GM21576 (cell line): Measurements from ENCODE around the gene WWP2.

Source experiments
- ATAC-seq: cut with Tn5 transposase; IDR thresholded peaks from one replicate; pipeline ENCODE4 v1.9.1; 2021; ENCODE audit warnings: mild to moderate bottlenecking, moderate library complexity; ENCODE audit not compliant: unreplicated experiment

Gene WWP2

DNA sequence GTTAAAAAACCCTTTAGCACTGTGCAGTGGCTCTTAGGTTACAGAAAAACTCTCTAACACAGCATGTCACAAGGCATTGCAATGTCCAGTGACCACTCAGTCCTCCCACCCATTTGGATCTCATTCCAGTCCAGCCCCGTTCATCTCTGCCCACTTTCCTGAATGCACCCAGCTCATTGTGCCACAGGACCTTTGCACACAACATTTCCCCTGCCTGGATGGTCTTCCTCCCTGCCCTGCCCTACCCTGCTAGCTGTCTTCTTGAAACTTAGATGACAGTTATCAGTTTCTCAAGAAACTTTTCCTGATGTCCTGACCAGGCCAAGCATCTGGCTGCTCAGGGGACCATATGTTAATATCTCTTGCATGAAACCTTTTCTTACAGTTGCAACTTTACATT is 67.2 kb downstream of the WWP2 start:
- ATAC-seq, result no peak

DNA sequence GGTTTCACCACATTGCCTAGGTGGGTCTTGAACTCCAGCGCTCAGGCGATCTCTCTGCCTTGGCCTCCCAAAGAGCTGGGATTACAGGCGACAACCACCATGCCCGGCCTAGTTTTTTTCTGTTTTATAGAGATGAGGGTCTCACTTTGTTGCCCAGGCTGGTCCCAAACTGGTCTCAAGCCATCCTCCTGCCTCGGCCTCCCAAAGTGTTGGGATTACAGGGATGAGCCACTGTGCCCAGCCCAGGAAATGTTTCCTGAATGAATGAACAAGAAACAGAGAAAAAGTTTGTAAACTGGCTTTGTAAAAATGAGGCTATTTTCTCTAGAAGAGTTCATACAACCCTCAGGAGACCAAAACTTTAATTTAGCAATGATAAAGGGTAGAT is 68.0 kb downstream of the WWP2 start:
- no peak for ATAC-seq

DNA sequence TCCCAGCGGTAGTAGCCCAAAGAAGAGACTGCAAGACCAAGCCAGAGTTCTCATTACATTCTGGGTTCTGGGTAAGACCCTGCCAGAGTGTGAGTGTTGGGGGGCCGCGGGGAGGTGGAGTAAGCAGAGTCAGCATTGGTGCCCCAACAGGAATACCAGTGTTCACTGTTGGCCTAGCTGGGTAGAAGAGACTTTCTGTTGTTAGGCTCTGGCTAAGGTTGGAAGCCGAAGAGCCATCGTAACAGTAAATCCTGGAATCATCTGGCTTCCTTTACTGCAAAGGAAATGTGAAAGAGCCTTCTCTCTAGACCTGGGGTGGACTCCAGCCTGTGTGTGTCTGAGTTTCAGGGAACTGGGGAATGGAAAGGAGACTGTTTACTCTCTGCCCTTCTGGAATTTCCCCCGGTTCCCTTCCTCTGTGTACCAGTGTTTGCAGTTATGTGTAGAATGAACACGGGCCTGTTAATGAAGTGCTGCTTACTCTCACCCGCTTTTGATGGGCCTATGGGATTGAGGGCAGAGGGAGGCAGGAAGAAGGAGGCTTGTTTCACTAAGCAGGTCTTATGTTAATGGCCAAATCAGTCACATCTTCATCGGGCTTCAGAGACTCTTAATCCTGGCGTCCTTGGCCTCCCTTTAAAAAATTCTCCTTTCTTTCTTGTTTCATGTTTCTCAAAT is 68.5 kb downstream of the WWP2 start:
- ATAC-seq, result no peak

DNA sequence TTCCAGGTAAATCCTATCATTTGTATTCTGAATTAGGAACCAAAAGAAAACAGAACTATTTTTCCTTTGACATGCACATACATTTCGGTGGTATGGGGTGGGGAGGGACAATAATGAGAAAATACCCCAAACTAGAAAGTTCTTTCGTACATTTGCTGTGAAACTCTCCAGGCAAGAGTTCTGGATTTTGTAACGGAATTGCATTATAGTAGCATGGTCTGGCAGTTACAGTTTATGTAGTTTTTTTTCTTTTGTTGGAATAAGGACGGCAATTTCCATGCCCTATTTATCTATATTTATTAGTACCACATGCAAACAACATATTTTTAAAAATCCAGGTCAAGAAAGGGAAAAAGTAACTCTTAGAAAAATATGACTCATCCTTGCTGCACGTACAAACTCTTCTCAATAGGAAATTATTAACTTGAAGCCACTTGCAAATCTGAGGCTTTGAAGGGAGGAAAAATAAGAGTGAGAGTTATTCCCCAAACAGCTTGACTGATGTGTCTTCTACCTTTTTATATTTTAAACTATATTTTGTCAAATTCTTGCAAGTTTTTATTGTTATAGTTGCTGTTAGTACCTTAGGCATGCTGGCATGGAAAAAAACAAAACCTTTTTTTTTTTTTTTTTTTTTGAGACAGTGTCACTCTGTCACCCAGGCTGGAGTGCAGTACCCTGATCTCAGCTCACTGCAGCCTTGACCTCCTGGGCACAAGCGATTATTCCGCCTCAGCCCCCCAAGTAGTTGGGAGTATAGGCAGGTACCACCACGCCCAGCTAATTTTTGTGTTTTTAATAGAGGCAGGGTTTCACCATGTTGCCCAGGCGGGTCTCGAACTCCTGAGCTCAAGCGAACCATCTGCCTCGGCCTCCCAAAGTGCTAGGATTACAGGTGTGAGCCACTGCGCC is 69.3 kb downstream of the WWP2 start:
- ATAC-seq, result no peak

DNA sequence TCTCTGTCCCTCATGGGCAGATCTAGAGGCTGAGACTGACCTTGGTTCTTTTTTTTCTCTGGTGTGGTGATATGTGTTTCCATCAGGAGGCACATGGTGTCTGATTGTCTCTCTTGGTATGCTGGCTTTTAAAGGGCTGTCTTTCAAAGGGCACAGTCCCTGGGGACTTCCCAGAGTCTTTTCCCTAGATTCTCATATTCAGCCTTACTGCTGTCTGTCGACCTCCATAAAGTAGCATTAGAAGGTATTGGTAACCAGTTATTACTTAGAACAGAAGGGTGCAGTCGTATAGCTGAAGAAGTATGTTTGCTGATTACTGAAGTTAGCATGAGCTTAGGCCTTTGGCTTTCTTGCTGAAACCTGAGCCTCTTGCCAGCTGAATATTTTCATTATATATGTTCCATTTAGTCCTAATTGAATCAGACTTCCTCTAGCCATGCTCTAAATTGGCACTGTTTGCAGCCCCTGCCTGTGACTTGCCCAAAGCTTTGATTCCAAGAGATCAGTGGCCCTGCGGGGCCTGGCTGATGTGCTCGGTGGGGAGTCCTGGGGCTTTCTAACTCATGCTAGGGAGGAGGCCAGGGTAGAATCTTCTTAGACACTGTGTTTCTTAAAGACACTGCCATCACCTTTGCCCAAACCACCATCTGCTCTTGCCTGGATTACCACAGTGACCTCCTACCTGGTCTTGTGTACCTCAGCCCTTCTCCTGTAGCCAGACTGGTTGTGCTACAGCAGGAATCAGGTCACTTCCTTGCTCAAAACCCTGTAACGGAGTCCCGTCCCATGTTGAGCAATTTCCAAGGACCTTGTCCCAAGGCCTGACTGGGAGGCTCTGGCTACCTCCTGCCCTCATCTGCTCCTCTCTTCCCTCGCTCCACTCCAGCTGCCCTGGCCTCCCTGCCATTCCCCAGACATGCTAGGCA is 71.5 kb downstream of the WWP2 start:
- no peak for ATAC-seq

DNA sequence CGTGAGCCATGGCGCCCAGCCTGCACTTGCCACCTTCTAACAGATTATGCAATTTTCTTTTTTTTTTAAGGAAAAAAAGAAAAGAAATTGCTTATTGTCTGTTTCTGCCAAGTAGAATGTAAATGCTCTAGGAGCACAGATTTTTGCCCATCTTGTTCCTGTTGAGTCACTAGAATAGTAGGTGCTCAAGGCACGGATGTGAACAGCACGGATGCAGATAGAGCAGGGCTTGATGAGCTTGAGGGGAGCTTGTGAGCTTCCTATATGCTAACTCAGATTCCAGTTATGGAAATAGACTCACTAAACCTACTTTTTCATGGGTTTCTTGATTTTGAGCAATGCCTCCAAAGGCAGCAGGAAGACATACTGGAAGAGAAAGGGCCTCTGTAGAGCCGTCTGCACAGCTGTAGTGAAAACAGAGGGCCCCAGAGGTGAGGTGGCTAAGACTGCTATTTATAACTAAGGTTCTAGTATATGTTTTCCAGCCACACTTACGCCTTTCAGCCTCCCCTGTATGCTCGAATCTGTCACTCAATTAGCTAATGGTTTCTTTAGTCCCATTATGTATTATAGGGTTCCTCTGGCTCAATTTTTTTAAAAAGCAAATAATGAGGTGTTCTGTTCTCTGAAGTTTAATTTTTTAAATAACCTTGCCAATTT is 72.8 kb downstream of the WWP2 start:
- no peak for ATAC-seq

DNA sequence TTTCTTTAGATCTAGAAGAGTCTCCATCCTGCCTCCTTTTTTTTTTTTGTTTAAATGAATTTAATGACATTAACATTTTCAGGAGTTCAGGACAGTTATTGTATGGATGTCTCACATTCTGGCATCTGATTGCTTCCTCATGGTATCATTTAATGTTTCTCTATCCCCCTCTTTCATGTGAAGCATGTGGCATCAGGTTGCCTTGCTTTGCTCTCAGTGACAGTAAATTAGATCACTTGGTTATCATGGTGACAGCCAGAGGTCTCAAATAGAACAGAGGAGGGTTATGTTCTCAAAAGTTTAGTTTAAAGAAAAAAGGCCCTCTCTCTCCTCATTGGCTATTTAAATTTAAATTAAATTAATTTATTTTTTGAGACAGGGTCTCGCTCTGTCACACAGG is 74.1 kb downstream of the WWP2 start:
- ATAC-seq, result no peak

DNA sequence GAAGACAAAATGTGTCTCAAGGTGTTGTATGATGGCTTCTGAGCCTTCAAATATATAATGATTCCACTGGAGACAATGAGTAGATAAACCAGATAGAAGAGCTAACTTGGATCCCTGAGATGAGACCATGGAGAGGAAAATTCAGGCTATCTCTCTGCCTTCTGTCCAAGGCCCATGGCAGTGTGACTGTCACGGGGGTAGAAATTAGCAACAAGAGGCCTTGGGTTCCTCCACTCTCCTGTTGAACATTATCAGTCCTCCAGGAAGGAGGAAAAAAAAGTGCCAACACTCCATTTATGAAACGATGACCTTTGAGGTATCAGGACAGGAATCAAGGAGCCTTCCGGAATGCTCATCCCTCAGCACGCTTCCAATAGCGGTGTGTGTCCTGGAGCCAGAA is 75.2 kb downstream of the WWP2 start:
- no peak for ATAC-seq

DNA sequence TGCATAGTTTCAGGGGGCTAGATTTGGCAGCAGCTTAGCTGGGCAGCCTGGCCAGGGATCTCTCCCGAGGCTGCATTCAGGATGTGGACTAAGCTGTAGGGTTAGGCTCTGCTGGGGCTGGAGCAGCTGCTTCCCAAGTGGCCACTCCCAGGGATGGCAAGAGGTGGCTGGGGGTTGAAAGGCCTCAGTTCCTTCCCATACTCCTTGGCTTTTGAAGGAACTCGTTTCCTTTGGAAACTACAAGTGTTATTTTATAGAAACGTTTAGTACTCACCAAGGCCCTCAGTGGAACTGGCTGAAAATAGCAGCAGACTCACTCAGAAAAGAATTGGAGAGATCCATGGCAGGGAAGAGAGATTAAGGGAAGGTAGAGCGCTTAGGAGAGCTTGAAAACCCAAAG is 76.4 kb downstream of the WWP2 start:
- ATAC-seq, result no peak

DNA sequence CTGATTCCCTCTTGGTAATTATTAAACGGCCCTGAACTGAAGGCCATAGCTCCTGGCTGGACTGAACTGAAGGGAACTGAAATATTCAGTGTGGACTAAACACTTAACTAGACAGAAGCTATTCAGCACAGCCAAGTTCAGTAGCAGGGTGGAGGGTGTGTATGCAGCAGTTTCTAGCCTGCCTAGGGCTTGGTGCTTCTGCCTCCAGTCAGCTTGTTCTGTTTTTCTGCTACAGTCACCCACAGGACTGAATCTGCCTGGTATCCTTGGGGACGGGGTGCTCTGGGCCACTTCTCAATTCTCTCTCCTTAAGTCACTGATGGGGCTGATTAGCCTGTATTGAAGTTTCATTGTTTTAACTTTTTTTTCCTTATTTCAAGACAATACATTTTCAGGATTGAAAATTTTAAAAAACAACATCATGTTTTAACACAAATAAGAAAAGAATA is 77.1 kb downstream of the WWP2 start:
- no peak for ATAC-seq

DNA sequence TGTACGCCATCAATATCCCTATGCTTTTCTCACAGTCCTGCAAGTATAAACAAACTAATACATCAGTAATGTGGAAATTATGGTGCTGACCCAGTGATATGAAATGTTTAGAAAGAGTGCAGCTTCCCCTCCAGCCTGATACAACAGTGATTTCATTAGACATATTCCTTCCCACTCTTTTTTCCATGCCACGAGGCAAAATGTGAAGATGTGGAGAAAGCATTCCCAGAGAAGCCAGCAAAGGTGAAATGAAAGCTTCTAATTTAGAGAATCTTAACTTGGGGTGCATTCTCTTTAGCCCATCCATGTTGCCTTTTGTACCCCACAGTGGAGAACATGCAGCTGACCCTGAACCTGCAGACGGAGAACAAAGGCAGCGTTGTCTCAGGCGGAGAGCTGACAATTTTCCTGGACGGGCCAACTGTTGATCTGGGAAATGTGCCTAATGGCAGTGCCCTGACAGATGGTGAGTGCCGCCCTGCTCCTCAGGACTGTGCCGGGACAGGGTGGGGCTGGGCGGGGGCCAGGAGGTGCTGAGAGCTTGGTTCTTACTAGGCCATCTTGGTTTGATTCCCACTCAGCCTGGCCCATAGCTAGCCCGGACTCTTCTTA is 77.8 kb downstream of the WWP2 start:
- no peak for ATAC-seq

DNA sequence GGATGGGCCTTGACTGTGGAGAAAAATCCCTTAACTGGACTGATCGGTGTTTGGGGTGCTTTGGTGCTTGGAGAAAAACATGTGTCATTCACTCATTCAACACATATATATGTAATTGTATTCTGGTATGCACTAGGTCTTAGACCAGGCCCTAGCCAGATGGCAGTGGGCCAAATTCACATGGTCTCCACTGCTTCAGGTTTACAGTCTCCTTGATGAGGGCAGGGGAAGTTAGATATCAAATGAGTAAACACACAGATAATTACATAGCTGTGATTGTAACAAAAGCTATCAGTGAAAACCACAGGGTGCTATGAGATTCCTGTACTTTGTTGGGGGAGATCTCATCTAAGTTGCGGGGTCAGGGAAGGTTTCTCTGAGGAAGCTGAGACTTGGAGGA is 78.8 kb downstream of the WWP2 start:
- ATAC-seq, result no peak

DNA sequence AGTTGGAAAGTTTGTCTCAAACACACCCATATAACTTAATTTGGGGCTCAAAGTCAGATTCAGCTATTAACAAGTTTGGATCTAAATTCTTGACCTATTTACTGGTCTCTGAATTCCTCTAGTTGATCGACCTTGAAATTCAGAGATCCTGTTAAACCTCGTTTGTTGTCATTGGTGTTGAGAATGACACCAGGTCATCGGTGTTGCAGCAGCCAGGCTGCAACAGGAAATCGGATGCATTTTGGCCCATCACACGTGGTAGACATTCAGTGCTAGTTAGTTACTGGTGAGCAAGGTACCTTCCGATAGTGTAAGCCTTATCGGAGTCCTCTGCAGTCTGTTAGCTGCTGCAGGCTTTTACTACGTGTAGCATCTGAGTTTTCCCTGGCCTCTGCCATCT is 82.3 kb downstream of the WWP2 start:
- no peak for ATAC-seq

DNA sequence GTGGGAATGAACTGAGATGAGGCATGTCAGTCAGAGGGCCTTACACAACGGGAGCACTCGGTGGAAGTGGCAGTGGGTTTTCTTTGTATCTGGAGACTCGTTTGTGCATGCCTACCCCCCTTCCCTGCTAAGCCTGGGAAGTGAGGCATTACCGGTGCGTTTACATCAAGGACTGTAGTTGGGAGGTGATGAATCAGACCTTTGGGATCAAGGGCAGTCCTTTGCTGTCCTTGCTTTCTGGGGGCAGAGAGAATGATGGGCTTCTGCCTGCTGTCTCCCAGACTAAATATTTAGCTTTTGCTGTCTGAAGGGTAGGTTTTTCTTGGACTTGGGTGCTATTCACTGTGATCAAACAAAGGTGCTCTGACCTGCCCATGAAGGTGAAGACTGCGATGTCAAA is 83.0 kb downstream of the WWP2 start:
- no peak for ATAC-seq

DNA sequence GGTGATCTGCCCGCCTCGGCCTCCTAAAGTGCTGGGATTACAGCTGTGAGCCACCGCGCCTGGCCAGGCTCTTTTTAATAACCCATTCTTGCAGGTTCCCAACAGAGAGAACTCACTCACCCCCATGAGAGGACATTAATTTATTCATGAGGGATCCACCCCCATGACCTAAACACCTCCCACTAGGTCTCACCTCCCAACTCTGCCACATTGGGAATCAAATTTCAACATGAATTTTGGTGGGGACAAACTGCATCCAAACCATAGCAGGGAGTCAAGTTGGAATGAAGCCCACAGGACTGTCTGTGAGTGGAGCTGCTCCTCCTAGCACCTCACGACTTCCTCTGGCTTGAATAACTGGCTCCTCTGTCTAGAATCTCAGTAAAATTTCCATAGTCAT is 85.5 kb downstream of the WWP2 start:
- ATAC-seq, result no peak

DNA sequence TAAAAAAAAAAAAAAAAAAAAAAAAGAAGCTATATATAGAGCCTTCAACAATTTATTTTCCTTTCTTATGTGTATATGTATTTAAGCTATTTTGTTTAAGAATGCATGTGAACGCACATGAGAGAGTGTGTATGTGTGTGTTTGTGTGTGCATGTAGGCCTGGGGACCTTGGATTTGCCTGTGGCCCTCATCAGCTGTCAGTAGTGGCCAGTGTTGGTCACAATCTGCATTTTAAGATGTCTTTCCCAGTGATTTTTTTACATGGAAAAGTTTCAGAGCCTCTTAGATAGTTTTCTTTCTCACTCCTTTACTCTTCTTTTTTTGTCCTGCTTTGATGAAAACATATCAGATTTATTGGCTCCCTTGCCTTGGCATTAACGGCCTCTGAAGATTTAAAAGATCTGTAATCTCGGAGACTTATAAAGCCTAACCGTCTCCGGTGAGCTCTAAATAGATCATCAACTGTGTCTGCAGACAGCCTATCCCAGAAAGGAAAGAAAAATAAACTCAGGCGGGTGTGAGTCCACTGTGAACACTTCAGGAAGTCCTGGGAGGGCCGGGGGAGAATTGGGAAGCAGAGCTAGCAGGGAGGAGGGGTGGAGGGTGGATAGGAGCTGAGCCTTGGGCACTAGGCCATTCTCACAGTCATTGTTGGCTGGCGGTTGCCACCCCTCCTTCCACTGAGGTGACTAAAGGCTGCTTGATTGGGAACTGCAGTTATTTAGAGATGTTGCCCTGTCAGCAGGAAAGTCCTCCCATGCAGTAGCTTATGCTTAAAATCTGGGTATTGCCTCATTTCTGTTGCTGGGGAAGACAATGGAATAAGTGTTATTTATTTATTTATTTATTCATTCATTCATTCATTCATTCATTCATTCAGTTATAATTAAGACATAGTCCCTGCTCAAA is 86.8 kb downstream of the WWP2 start:
- no peak for ATAC-seq

DNA sequence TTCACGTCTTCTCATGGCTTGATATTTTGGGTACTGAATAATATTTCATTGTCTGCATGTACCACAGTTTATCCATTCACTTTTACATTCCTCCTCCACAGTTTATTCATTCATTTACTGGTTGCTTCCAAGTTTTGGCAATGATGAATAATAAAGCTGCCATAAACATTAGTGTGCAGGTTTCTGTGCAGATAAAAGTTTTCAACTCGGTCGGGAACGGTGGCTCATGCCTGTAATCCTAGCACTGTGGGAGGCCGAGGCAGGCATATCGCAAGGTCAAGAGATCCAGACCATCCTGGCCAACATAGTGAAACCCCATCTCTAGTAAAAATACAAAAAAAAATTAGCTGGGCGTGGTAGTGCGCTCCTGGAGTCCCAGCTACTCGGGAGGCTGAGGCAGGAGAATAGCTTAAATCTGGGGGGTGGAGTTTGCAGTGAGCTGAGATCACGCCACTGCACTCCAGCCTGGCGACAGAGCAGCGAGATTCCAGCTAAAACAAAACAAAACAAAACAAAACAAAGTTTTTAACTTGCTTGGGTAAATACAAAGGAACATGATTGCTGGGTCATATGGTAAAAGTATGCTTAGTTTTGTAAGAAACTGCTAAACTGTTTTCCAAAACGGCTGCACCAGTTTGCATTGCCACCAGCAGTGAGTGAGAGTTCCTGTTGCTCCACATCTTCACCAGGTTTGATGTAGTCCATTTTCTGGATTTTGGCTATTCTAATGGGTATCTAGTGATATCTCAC is 89.5 kb downstream of the WWP2 start:
- ATAC-seq, result no peak

DNA sequence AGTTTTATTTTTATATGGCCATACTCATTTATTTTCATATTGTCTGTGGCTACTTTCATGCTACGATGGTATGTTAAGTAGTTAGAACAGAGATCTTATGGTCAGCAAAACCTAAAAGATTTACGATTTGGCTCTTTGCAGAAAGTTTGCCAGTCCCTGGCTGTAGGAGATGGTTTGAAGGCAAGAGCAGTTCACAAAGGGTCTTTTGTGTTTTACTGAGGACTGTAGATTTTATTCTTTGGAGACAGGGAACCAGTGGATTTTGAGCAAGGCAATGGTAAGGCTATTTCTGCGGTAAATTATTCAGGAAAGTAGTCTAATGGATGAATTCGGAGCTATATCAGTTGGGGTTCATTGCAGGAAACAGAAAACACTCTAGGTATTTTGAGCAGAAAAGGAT is 90.7 kb downstream of the WWP2 start:
- no peak for ATAC-seq

DNA sequence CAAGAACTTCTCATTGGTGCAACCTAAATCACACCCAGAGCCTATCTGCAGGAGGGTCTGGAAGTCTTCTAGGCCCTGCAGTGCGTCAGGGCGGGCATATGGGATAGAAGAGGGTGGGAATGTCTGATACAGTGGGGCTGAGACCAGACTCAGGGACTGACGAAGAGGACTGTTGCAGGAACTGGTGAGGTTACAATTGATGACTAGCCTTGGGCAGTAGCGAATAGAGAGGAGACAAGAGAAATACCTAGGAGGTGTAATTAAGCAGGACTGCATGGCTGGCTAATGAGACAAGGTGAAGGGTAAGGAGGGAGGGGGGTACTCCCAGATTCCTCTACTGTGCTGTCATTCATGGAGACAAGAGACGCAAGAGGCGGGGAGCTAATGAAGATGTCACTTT is 91.3 kb downstream of the WWP2 start:
- ATAC-seq, result no peak
